Cardiac muscle cell (in vitro differentiated cells and primary cell): ENCODE measurements around the gene MACIR. TPM values are rescaled to one million over a fixed set of nuclear protein-coding genes. Genes with fewer than 3 reads are reported as not detected.

Source experiments
- DNase-seq, 2 donors: peaks; one replicate each; pipeline versions ENCODE4 v3.0.0 to v3.0.0-alpha.2; 2010 to 2017; ENCODE audit warnings: low read depth in 1 of 2, low spot score in 1 of 2
- H3K27ac ChIP-seq: fragments of 200-600 bp; sonication (generic); 2 replicates; pipeline ENCODE4 v1.5.1; 2016
- H3K27me3 ChIP-seq: fragments of 200-600 bp; sonication (generic); 2 replicates; pipeline ENCODE4 v1.6.0; 2016; ENCODE audit warnings: control low read depth
- H3K36me3 ChIP-seq: fragments of 200-600 bp; sonication (generic); 2 replicates; pipeline ENCODE4 v1.5.1; 2016; ENCODE audit warnings: control low read depth
- H3K4me1 ChIP-seq: fragments of 200-600 bp; sonication (generic); 2 replicates; pipeline ENCODE4 v1.8.1; 2017; ENCODE audit warnings: low read depth, mild to moderate bottlenecking, mixed run types
- H3K4me3 ChIP-seq: fragments of 200-600 bp; sonication (generic); 2 replicates; pipeline ENCODE4 v1.5.1; 2016; ENCODE audit warnings: mild to moderate bottlenecking
- H3K9me3 ChIP-seq: fragments of 200-600 bp; sonication (generic); 2 replicates; pipeline ENCODE4 v1.5.1; 2017; ENCODE audit warnings: low read depth, mild to moderate bottlenecking, control low read depth
- polyA plus RNA-seq: library from polyadenylated mRNA; unstranded; fragments of >200 nt; fragmentation: Nextera tagmentation; extraction: Ambion mirVana; gene quantifications from 2 replicates; pipeline ENCODE4 v1.2.1, GENCODE V29; 2016
- total RNA-seq: library from RNA; depleted of rRNA; stranded (reverse); fragments of >200 nt; gene quantifications from 2 replicates; pipeline ENCODE4 v1.2.3, GENCODE V29; 2016
- TF ChIP-seq, protein P1 (sequence below): IDR thresholded peaks from 2 replicates; pipeline ENCODE4 v1.5.1; 2012; ENCODE audit warnings: low read depth, mild to moderate bottlenecking, low read length

MACIR gene
- total and polyA plus RNA-seq, 2 experiments from 2014 or later, result 9.6 to 11.6 TPM

DNA sequence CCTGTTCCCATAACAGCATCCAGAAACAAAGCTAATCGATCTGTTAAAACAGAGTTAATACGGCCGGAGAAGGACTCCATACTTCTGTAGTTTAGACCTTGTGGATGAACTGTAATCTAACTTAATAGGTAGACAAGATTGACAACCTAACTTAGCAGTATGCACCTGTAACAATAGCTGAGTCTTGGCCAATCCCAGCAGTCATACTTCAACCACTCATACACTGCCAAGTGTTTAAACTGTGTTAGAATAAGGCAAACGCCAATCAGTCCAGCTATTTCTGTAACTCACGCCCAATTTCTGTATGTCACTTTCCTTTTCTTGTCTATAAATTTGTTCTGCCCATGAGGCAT lies 33.7 kb upstream of the MACIR start:
- DNase-seq, result no peak
- no peak overlapping the region for H3K4me3 ChIP-seq
- H3K36me3 ChIP-seq, result no peaks in the 10 kb centered on the region
- no peaks in the 10 kb centered on the region for H3K27me3 ChIP-seq
- H3K27ac ChIP-seq, result no peak overlapping the region
- H3K4me1 ChIP-seq, result no peaks in the 10 kb centered on the region
- TF ChIP-seq, protein P1, sequence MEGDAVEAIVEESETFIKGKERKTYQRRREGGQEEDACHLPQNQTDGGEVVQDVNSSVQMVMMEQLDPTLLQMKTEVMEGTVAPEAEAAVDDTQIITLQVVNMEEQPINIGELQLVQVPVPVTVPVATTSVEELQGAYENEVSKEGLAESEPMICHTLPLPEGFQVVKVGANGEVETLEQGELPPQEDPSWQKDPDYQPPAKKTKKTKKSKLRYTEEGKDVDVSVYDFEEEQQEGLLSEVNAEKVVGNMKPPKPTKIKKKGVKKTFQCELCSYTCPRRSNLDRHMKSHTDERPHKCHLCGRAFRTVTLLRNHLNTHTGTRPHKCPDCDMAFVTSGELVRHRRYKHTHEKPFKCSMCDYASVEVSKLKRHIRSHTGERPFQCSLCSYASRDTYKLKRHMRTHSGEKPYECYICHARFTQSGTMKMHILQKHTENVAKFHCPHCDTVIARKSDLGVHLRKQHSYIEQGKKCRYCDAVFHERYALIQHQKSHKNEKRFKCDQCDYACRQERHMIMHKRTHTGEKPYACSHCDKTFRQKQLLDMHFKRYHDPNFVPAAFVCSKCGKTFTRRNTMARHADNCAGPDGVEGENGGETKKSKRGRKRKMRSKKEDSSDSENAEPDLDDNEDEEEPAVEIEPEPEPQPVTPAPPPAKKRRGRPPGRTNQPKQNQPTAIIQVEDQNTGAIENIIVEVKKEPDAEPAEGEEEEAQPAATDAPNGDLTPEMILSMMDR, result no peak
- no peaks in the 10 kb centered on the region for H3K9me3 ChIP-seq

DNA sequence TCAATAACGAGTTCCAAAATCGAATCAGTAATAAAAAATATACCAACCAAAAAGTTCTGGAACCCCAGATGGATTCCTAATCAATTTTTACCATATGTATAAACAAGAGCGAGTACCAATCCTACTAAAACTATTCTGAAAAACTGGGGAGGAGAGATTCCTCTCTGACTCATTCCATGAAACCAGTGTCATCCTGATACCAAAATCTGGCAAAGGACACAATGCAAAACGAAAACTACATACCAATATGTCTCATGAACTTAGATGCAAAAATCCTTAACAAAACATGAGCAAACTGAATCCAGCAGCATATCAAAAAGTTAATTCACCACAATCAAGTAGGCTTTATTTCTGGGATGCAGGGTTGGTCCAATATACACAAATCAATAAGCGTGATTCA lies 30.5 kb upstream of the MACIR start:
- no peak overlapping the region for H3K4me3 ChIP-seq
- H3K27me3 ChIP-seq, result no peaks in the 10 kb centered on the region
- H3K9me3 ChIP-seq, result no peaks in the 10 kb centered on the region
- H3K27ac ChIP-seq, result no peak overlapping the region
- TF ChIP-seq, protein P1, result no peak
- no peak for DNase-seq
- no peaks in the 10 kb centered on the region for H3K36me3 ChIP-seq
- no peaks in the 10 kb centered on the region for H3K4me1 ChIP-seq

DNA sequence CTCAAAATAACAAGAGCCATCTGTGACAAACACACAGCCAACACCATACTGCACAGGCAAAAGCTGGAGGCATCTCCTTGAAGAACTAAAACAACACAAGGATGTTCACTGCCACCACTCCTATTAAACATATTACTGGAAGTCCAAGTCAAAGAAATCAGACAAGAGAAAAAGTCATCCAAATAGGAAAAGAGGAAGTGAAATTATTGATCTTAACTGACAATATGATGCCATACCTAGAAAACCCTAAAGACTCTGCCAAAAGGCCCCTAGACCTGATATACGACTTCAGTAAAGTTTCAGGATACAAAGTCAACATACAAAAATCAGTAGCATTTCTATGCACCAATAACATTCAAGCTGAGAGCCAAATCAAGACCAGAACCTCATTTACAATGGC lies 30.0 kb upstream of the MACIR start:
- H3K36me3 ChIP-seq, result no peaks in the 10 kb centered on the region
- no peak for DNase-seq
- no peaks in the 10 kb centered on the region for H3K4me1 ChIP-seq
- no peaks in the 10 kb centered on the region for H3K9me3 ChIP-seq
- no peak overlapping the region for H3K4me3 ChIP-seq
- TF ChIP-seq, protein P1, result no peak
- no peaks in the 10 kb centered on the region for H3K27me3 ChIP-seq
- H3K27ac ChIP-seq, result no peak overlapping the region

DNA sequence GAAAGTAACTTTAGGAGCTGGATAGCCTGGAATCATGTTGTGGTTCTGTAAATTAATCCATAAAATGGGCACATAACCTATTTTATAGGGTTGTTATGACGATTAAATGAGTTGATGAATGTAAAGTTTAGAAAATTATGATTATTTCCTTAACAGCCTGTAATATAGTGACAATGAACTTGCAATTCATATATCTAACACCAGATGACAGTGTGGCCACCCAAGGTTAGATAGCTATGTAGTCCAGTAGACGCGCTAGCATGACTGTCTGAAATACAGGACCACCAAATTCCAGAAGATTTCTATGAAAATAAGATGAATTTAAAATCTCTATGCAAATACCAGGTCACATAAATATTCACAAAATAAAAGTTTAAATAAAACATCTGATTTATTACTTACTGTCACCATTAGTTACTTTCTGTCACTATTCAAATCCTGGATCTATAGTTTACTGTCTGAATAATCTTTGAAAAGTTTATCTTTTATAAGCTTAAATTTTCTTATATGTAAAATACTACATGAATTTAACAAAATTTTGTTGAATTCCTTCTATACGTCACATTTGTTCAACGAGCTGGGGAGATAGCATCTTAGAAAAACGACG lies 26.1 kb upstream of the MACIR start:
- Histone ChIP-seq H3K27me3 (no peaks in the 10 kb centered on the region), H3K9me3 (no peaks in the 10 kb centered on the region), H3K4me1 (no peaks in the 10 kb centered on the region), H3K27ac (no peak overlapping the region), H3K36me3 (no peaks in the 10 kb centered on the region), H3K4me3 (no peak overlapping the region)
- TF ChIP-seq, protein P1, result peak; percentile 79
- DNase-seq, result peak; percentile 51 to 71

DNA sequence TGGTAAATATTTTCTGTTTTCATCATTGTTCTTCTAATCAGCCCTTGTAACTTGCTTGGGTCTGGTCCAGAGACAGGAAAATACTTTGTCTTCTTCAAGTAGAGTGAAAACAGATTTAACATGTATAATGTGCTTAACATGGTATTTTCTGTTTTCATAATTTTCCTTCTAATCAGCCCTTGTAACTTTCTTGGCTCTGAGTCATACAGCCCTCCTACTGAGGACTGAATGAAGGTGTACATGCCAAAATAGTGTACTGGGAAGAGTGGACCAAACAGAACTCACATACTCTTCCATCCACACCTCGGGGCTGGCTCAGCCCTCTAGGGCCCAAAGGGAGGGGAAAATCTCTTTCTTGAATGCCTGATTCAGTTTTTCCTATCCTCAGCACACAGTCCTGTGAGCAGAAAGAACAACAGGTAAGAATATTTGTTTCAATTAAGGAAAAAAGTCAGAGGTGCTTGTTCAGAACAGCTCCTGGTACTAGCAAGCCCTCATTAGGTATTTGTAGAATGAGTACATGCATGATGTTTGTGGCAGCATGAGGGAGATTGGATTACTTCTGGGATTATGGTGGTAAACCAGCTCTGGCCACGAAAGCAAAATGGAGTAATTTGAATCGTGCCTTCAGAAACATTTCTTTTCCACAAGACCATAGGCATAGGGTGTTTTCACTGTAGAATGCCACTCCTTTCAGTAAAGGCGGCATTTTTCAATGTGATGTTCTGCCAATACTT lies 24.2 kb upstream of the MACIR start:
- Histone ChIP-seq H3K4me3 (no peak overlapping the region), H3K4me1 (no peaks in the 10 kb centered on the region), H3K27me3 (no peaks in the 10 kb centered on the region), H3K36me3 (no peaks in the 10 kb centered on the region), H3K27ac (no peak overlapping the region), H3K9me3 (no peaks in the 10 kb centered on the region)
- TF ChIP-seq, protein P1, result no peak
- DNase-seq, result peak in 1 of 2 donors; percentile 77
